IMR-90 (cell line): ENCODE data around the gene DOCK10. TPM values are rescaled to one million over a fixed set of nuclear protein-coding genes. Genes with fewer than 3 reads are reported as not detected.
A peak's percentile ranks its signal among the peaks of the same experiment; 100 is the strongest.

ENCODE experiments used
- ATAC-seq: fragments of 200-7000 bp; cut with Tn5 transposase; 2 replicates; pipeline ENCODE4 v1.9.1; 2020; ENCODE audit warnings: low read depth, mild to moderate bottlenecking, moderate library complexity
- BruUV-seq: library from RNA; stranded (reverse); fragments of 400-500 nt; replicated peaks from 2 replicates; lab custom pipeline; 2021; lab: Mats Ljungman, UMichigan
- CTCF ChIA-PET: fragments of 300-600 bp; formaldehyde crosslinking; extraction: SDS; loops from one replicate; lab custom pipeline; 2021; ENCODE audit warnings: antibody characterized with exemption; lab: Yijun Ruan, JAX
- POLR2A ChIA-PET: fragments of 300-600 bp; sonication (Branson Sonifier 250); formaldehyde crosslinking; loops from one replicate; lab custom pipeline; 2022; ENCODE audit warnings: antibody characterized with exemption; ENCODE audit not compliant: unreplicated experiment; lab: Charles Lee
- DNase-seq: peaks from one replicate; pipeline ENCODE4 v3.0.0; 2013
- H2AFZ ChIP-seq: replicated peaks from 2 replicates; pipeline ENCODE3; 2013; ENCODE audit warnings: low read length, mild to moderate bottlenecking; ENCODE audit not compliant: poor library complexity
- H2AK5ac ChIP-seq: 2 replicates; pipeline ENCODE4 v1.6.1; 2013; ENCODE audit warnings: low read depth, low read length, inconsistent platforms
- H2AK9ac ChIP-seq: replicated peaks from 2 replicates; pipeline ENCODE3; 2013; ENCODE audit warnings: mild to moderate bottlenecking, low read depth, low read length, moderate library complexity; ENCODE audit not compliant: poor library complexity
- H2BK120ac ChIP-seq: 2 replicates; pipeline ENCODE4 v1.6.1; 2013; ENCODE audit warnings: low read depth, low read length, inconsistent platforms
- H2BK15ac ChIP-seq: 3 replicates; pipeline ENCODE4 v1.6.1; 2013; ENCODE audit warnings: low read depth, low read length, inconsistent platforms
- H2BK20ac ChIP-seq: 2 replicates; pipeline ENCODE4 v1.6.1; 2013; ENCODE audit warnings: low read depth, mild to moderate bottlenecking, inconsistent platforms, low read length, moderate library complexity
- H2BK5ac ChIP-seq: 2 replicates; pipeline ENCODE4 v1.6.1; 2013; ENCODE audit warnings: mild to moderate bottlenecking, low read depth, low read length, inconsistent platforms; ENCODE audit not compliant: poor library complexity, severe bottlenecking
- H3K14ac ChIP-seq: replicated peaks from 2 replicates; pipeline ENCODE4 v1.6.1; 2013; ENCODE audit warnings: low read depth, low read length, inconsistent platforms
- H3K18ac ChIP-seq: 2 replicates; pipeline ENCODE4 v1.6.1; 2013; ENCODE audit warnings: low read depth, low read length, control low read depth
- H3K23ac ChIP-seq: 2 replicates; pipeline ENCODE4 v1.6.1; 2013; ENCODE audit warnings: low read depth, low read length, inconsistent platforms
- H3K27ac ChIP-seq: 2 replicates; pipeline ENCODE4 v1.5.1; 2013; ENCODE audit warnings: mild to moderate bottlenecking, control low read depth, low read length; ENCODE audit not compliant: insufficient read depth
- H3K27me3 ChIP-seq: 2 replicates; pipeline ENCODE4 v1.6.1; 2013; ENCODE audit warnings: low read length; ENCODE audit not compliant: control insufficient read depth, insufficient read depth
- H3K36me3 ChIP-seq: 2 replicates; pipeline ENCODE4 v1.6.1; 2013; ENCODE audit warnings: low read length, mixed read lengths; ENCODE audit not compliant: control insufficient read depth, insufficient read depth
- H3K4ac ChIP-seq: 2 replicates; pipeline ENCODE4 v1.6.1; 2013; ENCODE audit warnings: low read depth, low read length, inconsistent platforms
- H3K4me1 ChIP-seq: 2 replicates; pipeline ENCODE4 v1.6.1; 2013; ENCODE audit warnings: low read length, mixed read lengths; ENCODE audit not compliant: control insufficient read depth, insufficient read depth
- H3K4me2 ChIP-seq: 2 replicates; pipeline ENCODE4 v1.6.1; 2013; ENCODE audit warnings: low read depth, mild to moderate bottlenecking, control low read depth, low read length, moderate library complexity
- H3K4me3 ChIP-seq: 2 replicates; pipeline ENCODE4 v1.5.1; 2013; ENCODE audit warnings: low read depth, mild to moderate bottlenecking, control low read depth, low read length, moderate library complexity; ENCODE audit not compliant: insufficient read depth
- H3K56ac ChIP-seq: 2 replicates; pipeline ENCODE4 v1.6.1; 2013; ENCODE audit warnings: low read length, inconsistent platforms; ENCODE audit not compliant: insufficient read depth; ENCODE audit errors: extremely low read depth
- H3K79me1 ChIP-seq, 2 experiments: 2 replicates each; pipeline ENCODE4 v1.6.1; 2013; ENCODE audit warnings: low read length in 2 of 2, inconsistent platforms in 1 of 2, low read depth in 1 of 2
- H3K9ac ChIP-seq: 2 replicates; pipeline ENCODE4 v1.6.1; 2013; ENCODE audit warnings: low read depth, low read length, control low read depth
- H3K9me1 ChIP-seq: 2 replicates; pipeline ENCODE4 v1.6.1; 2013; ENCODE audit warnings: low read length, inconsistent platforms; ENCODE audit not compliant: insufficient read depth
- H3K9me3 ChIP-seq: 2 replicates; pipeline ENCODE4 v1.6.1; 2013; ENCODE audit warnings: low read length; ENCODE audit not compliant: control insufficient read depth, insufficient read depth
- H4K20me1 ChIP-seq: 2 replicates; pipeline ENCODE4 v1.6.1; 2013; ENCODE audit warnings: low read length, inconsistent platforms; ENCODE audit not compliant: insufficient read depth
- H4K5ac ChIP-seq: 2 replicates; pipeline ENCODE4 v1.6.1; 2013; ENCODE audit warnings: mild to moderate bottlenecking, low read depth, low read length, control low read depth
- H4K8ac ChIP-seq, 2 experiments: 2 replicates each; pipeline ENCODE4 v1.6.1; 2013; ENCODE audit warnings: low read depth in 2 of 2, low read length in 2 of 2, control low read depth in 1 of 2, inconsistent platforms in 1 of 2
- H4K91ac ChIP-seq: 2 replicates; pipeline ENCODE4 v1.6.1; 2013; ENCODE audit warnings: low read depth, low read length, inconsistent platforms; ENCODE audit not compliant: insufficient read depth
- CTCF ChIP-seq: conservative IDR thresholded peaks from 2 replicates; pipeline ENCODE4 v1.5.1; 2012; ENCODE audit warnings: mild to moderate bottlenecking, low read depth, low read length, improper control_type of control experiment
- MAFK ChIP-seq: IDR thresholded peaks from 2 replicates; pipeline ENCODE4 v1.6.1; 2012; ENCODE audit warnings: low read depth, low read length, improper control_type of control experiment
- MAZ ChIP-seq: IDR thresholded peaks from 2 replicates; pipeline ENCODE4 v1.6.1; 2012; ENCODE audit warnings: low read depth, mild to moderate bottlenecking, low read length, improper control_type of control experiment, moderate library complexity, borderline replicate concordance
- NFE2L2 ChIP-seq: fragments of 150-350 bp; IDR thresholded peaks from 2 replicates; pipeline ENCODE4 v1.6.1; 2016; ENCODE audit warnings: low read depth, mild to moderate bottlenecking, low read length
- POLR2A ChIP-seq: IDR thresholded peaks from 2 replicates; pipeline ENCODE4 v1.6.1; 2012; ENCODE audit warnings: mild to moderate bottlenecking, low read depth, low read length
- RAD21 ChIP-seq: IDR thresholded peaks from 2 replicates; pipeline ENCODE4 v1.6.1; 2012; ENCODE audit warnings: low read length, improper control_type of control experiment
- WGBS, 2 experiments: methylation state at CpG; one replicate each; pipeline versions ENCODE4 v1.1.5 to v1.1.7; 2013; ENCODE audit warnings: missing lambda C conversion rate in 2 of 2; ENCODE audit not compliant: insufficient read length in 1 of 2; ENCODE audit errors: extremely low coverage in 2 of 2; 5-methylcytosine and 5-hydroxymethylcytosine counted together
- dilution Hi-C: fragments of 300-500 bp; cut with HindIII; formaldehyde crosslinking; loops from one replicate; pipeline ENCODE4 v1.14.3; 2018; ENCODE audit warnings: low sequenced_read_pairs; ENCODE audit not compliant: unreplicated experiment
- in situ Hi-C: fragments of 300-500 bp; cut with MboI; formaldehyde crosslinking; loops from 3 replicates; pipeline ENCODE4 v1.14.3; 2019; ENCODE audit warnings: low sequenced_read_pairs, inconsistent platforms, mixed read lengths
- intact Hi-C: fragments of 100-400 bp; cut with micrococcal nuclease; formaldehyde crosslinking; loops from 2 replicates; pipeline ENCODE4 v1.10.0; 2022
- polyA plus RNA-seq, 3 experiments: library from polyadenylated mRNA; depleted of rRNA; stranded (reverse); fragments of >200 nt; gene quantifications; 2 replicates each; pipeline ENCODE4 v1.2.3, GENCODE V29; 2012; ENCODE audit warnings: low replicate concordance in 1 of 3
- total RNA-seq: library from RNA; depleted of rRNA; stranded (reverse); fragments of >200 nt; gene quantifications from 2 replicates; pipeline ENCODE4 v1.2.3, GENCODE V29; 2012

DOCK10 gene
- total and polyA plus RNA-seq, 2 of the 4 experiments (the other 2 are of a cell fraction), result 58.6 to 75.3 TPM

- dilution Hi-C loops, result no loop called here
These were observed 33.3 kb downstream of the DOCK10 start for GRCh38 chr2:225008935-225009334.

More at GRCh38 chr2:225008935-225009334, 33.3 kb downstream of the DOCK10 start:
- Histone ChIP-seq H3K4me3 (no peak overlapping the region), H2AK9ac (no peak overlapping the region), H3K18ac (no peak overlapping the region), H4K20me1 (no peaks in the 10 kb centered on the region), H2AFZ (no peak overlapping the region), H4K5ac (no peak overlapping the region), H3K9ac (no peak overlapping the region), H4K91ac (no peak overlapping the region), H3K27ac (no peak overlapping the region), H2AK5ac (peak overlapping the region; percentile 17; the same call in 1 of the 2 replicates), H2BK5ac (no peak overlapping the region), H3K79me1 (peaks cover 26 to 61% of the 10 kb centered on the region in 2 experiments; a peak in 3 of 4 replicates), H4K8ac (peak overlapping the region in 1 of 2 experiments; percentile 30; a peak in 1 of 4 replicates), H3K27me3 (no peaks in the 10 kb centered on the region), H3K4ac (no peak overlapping the region; the same call in 1 of the 2 replicates), H3K4me2 (no peak overlapping the region), H3K9me1 (peaks cover 6% of the 10 kb centered on the region), H3K14ac (no peak overlapping the region), H3K4me1 (peaks cover 13% of the 10 kb centered on the region), H3K56ac (no peak overlapping the region), H2BK120ac (no peak overlapping the region), H2BK20ac (peak overlapping the region; percentile 8; the same call in 1 of the 2 replicates), H3K23ac (no peak overlapping the region), H3K9me3 (no peaks in the 10 kb centered on the region), H2BK15ac (peak overlapping the region; percentile 20; the same call in 1 of the 3 replicates), H3K36me3 (no peaks in the 10 kb centered on the region)
- CTCF ChIA-PET, result no interaction called here
- DNase-seq (no peak), ATAC-seq (no peak)
- intact Hi-C loops (loop anchor here (1.0 kb wide), 1 partner anchor 652 kb away; no protein-coding TSS in a partner anchor), in situ Hi-C loops (loop anchor here (25.0 kb wide), 2 partner anchors 647 to 653 kb away; no protein-coding TSS in a partner anchor)
- POLR2A ChIA-PET, result no interaction called here
- no TSS peak for BruUV-seq
- no peak for TF ChIP-seq POLR2A
- peak; percentile 23; the same call in 1 of the 2 replicates for TF ChIP-seq RAD21
- no peak for TF ChIP-seq MAFK
- no peak for TF ChIP-seq NFE2L2
- no peak for TF ChIP-seq MAZ
- peak; percentile 33 for TF ChIP-seq CTCF
- no CpG with 5 or more reads among the region's 5 CpGs for WGBS, 2 experiments
